NCI-H2081 (cell line): ENCODE results near the gene EIF5A.
"Not testable (repeated sequence)": the region's sequence is repeated elsewhere in the genome, so short reads cannot be mapped to it uniquely, and the experiment has no call there.

Source experiments
- DNase-seq, 2 experiments: peaks; one replicate each; lab custom pipeline; 2025; lab: John Stamatoyannopoulos, UW

Gene EIF5A

GRCh38 chr17:7330638-7331015 lies 23.2 kb downstream of the EIF5A start:
- DNase-seq = no peak

- DNase-seq = no peak
Observed at GRCh38 chr17:7332111-7332510, 24.7 kb downstream of the EIF5A start.

GRCh38 chr17:7332600-7333069 lies 25.2 kb downstream of the EIF5A start:
- DNase-seq = not testable (repeated sequence)

GRCh38 chr17:7334938-7335538 lies 27.6 kb downstream of the EIF5A start:
- DNase-seq = no peak

- not testable (repeated sequence) for DNase-seq
Observed at GRCh38 chr17:7335765-7336164, 28.3 kb downstream of the EIF5A start.

- no peak for DNase-seq
Observed at GRCh38 chr17:7336240-7337175, 29.1 kb downstream of the EIF5A start, which contains the start of gene ACAP1. Gene ACAP1 (plus strand): TSS chr17:7336529. CDS start chr17:7336735, 206 bp downstream.

GRCh38 chr17:7337600-7337999 lies 30.2 kb downstream of the EIF5A start:
- not testable (repeated sequence) for DNase-seq

GRCh38 chr17:7340179-7340578 lies 32.8 kb downstream of the EIF5A start:
- no peak for DNase-seq

- DNase-seq = no peak
Observed at GRCh38 chr17:7341842-7342241, 34.4 kb downstream of the EIF5A start.

- no peak for DNase-seq
Observed at GRCh38 chr17:7343250-7343649, 35.8 kb downstream of the EIF5A start.

GRCh38 chr17:7346761-7347614 lies 39.6 kb downstream of the EIF5A start:
- DNase-seq = no peak

GRCh38 chr17:7347630-7348477 lies 40.4 kb downstream of the EIF5A start:
- DNase-seq = no peak

GRCh38 chr17:7348478-7349242 lies 41.2 kb downstream of the EIF5A start:
- DNase-seq = no peak

GRCh38 chr17:7351665-7352502 lies 44.5 kb downstream of the EIF5A start, which contains the start of gene KCTD11:
Gene KCTD11 (plus strand): TSS chr17:7352162.
- DNase-seq = no peak

- DNase-seq = no peak
Observed at GRCh38 chr17:7352503-7352889, 45.1 kb downstream of the EIF5A start.

GRCh38 chr17:7352910-7353635 lies 45.6 kb downstream of the EIF5A start:
- DNase-seq = no peak

GRCh38 chr17:7354262-7354843 lies 46.9 kb downstream of the EIF5A start:
- DNase-seq = no peak

GRCh38 chr17:7355053-7355452 lies 47.6 kb downstream of the EIF5A start, which contains the start of gene TMEM95:
Gene TMEM95 (plus strand): TSS chr17:7355156. CDS start chr17:7355205, 49 bp downstream.
- DNase-seq = no peak
